K562 (cell line): ENCODE measurements around the gene MAP1S. TPM values are rescaled to one million over a fixed set of nuclear protein-coding genes. Genes with fewer than 3 reads are reported as not detected.
A peak's percentile ranks its signal among the peaks of the same experiment; 100 is the strongest.

Experiments
- ETS1 ChIP-seq: conservative IDR thresholded peaks from 2 replicates; pipeline ENCODE4 v1.6.1; 2011; ENCODE audit warnings: low read depth, mild to moderate bottlenecking, low read length; ENCODE audit not compliant: control insufficient read depth
- ETV1 ChIP-seq: fragments of 450-650 bp; conservative IDR thresholded peaks from 2 replicates; pipeline ENCODE4 v1.6.1; 2016; ENCODE audit warnings: missing genetic modification characterization, control low read depth, low read depth, missing compliant biosample characterization
- MEF2A ChIP-seq: IDR thresholded peaks from 2 replicates; pipeline ENCODE4 v1.6.1; 2011; ENCODE audit warnings: low read depth, mild to moderate bottlenecking, low read length, moderate library complexity; ENCODE audit not compliant: control insufficient read depth
- MEIS2 ChIP-seq: fragments of 450-650 bp; IDR thresholded peaks from 2 replicates; pipeline ENCODE4 v1.6.1; 2014; ENCODE audit warnings: mild to moderate bottlenecking; ENCODE audit not compliant: partially characterized antibody
- NBN ChIP-seq: fragments of 450-650 bp; IDR thresholded peaks from 2 replicates; pipeline ENCODE4 v1.6.1; 2016; ENCODE audit warnings: low read depth, mild to moderate bottlenecking
- RBM25 ChIP-seq: fragments of 200-400 bp; formaldehyde crosslinking; IDR thresholded peaks from 2 replicates; pipeline ENCODE4 v1.6.1; 2018; ENCODE audit warnings: low read length, low read depth, moderate library complexity; ENCODE audit not compliant: severe bottlenecking
- RCOR1 ChIP-seq, 2 experiments: IDR thresholded peaks; 2 replicates each; pipeline ENCODE4 v1.6.1; 2012; ENCODE audit warnings: low read depth in 2 of 2, low read length in 2 of 2, borderline replicate concordance in 1 of 2, improper control_type of control experiment in 1 of 2
- SIN3A ChIP-seq, 2 experiments: fragments of 150-350 bp in 1 of 2; IDR thresholded peaks; 2 replicates each; pipeline ENCODE4 v1.6.1; 2011 to 2016; ENCODE audit warnings: borderline replicate concordance in 2 of 2, low read depth in 2 of 2, low read length in 2 of 2, mild to moderate bottlenecking in 2 of 2, moderate library complexity in 2 of 2; ENCODE audit not compliant: control insufficient read depth in 1 of 2
- SMARCB1 ChIP-seq: IDR thresholded peaks from 2 replicates; pipeline ENCODE4 v1.6.1; 2011; ENCODE audit warnings: improper control_type of control experiment, low read depth; ENCODE audit not compliant: insufficient read length
- TOE1 ChIP-seq, 2 experiments: fragments of 450-650 bp in 1 of 2; sonication (generic) in 1 of 2; formaldehyde crosslinking in 1 of 2; IDR thresholded peaks; 2 replicates each; pipeline versions ENCODE4 v1.7.1 to v1.8.0; 2016 to 2022; ENCODE audit warnings: borderline replicate concordance in 2 of 2, mild to moderate bottlenecking in 2 of 2, antibody characterized with exemption in 1 of 2, inconsistent platforms in 1 of 2, low read depth in 1 of 2, missing genetic modification reagents in 1 of 2, moderate library complexity in 1 of 2
- ZNF584 ChIP-seq: fragments of 200-800 bp; sonication (Bioruptor generic); IDR thresholded peaks from 2 replicates; pipeline ENCODE4 v1.6.1; 2016; ENCODE audit warnings: low read depth, mild to moderate bottlenecking, missing genetic modification characterization, missing compliant biosample characterization
- ZNF668 ChIP-seq: fragments of 250-450 bp; sonication (Bioruptor Pico); IDR thresholded peaks from 2 replicates; pipeline ENCODE4 v1.8.0; 2022; ENCODE audit warnings: mild to moderate bottlenecking, inconsistent platforms
- polyA plus RNA-seq, 8 experiments: library from polyadenylated mRNA; depleted of rRNA in 4 of 8; stranded (reverse) in 5 of 8; unstranded in 3 of 8; fragments of >200 nt; fragmentation: Nextera tagmentation in 2 of 8; fragmentation: Illumina TruSeq in 1 of 8; extraction: Ambion mirVana in 2 of 8; extraction: Trizol in 1 of 8; gene quantifications; 2 replicates each; pipeline versions ENCODE4 v1.2.1 to v1.2.3, GENCODE V29; 2011 to 2014; ENCODE audit warnings: inconsistent platforms in 1 of 8, missing spikeins in 1 of 8
- total RNA-seq, 7 experiments: library from RNA; depleted of rRNA in 6 of 7; stranded (reverse); fragments of >200 nt in 6 of 7; fragmentation: Illumina TruSeq in 2 of 7; extraction: Trizol in 2 of 7; gene quantifications; 2 replicates each; pipeline versions ENCODE4 v1.2.1 to v1.2.3, GENCODE V29; 2011 to 2021; ENCODE audit warnings: low replicate concordance in 1 of 7
- TF ChIP-seq, protein P1 (sequence below): sonication (generic); formaldehyde crosslinking; IDR thresholded peaks from 2 replicates; pipeline ENCODE4 v1.8.0; 2023; ENCODE audit warnings: mild to moderate bottlenecking, missing genetic modification reagents
- TF ChIP-seq, protein P2 (sequence below): sonication (generic); formaldehyde crosslinking; IDR thresholded peaks from 2 replicates; pipeline ENCODE4 v1.4.0; 2020; ENCODE audit warnings: mild to moderate bottlenecking, missing genetic modification reagents
- TF ChIP-seq, protein P3 (sequence below): fragments of 250-450 bp; sonication (Bioruptor Pico); IDR thresholded peaks from 2 replicates; pipeline ENCODE4 v1.4.0; 2020

MAP1S gene
- total and polyA plus RNA-seq, 9 of the 15 experiments (the other 6 are each of a cell fraction or from before 2014, with no cell fraction given), result 2.0 to 81.0 (median 9.5) TPM

- TF ChIP-seq SIN3A (IDR thresholded peaks at IDR 0.05; ENCODE audit: borderline replicate concordance in 2 of 2, control insufficient read depth in 1 of 2, low read depth in 2 of 2, low read length in 2 of 2) (peak in 1 of 2 experiments; percentile 78; a peak in 1 of 4 replicates), RCOR1 (IDR thresholded peaks at IDR 0.05; ENCODE audit: borderline replicate concordance in 1 of 2, low read depth in 2 of 2, low read length in 2 of 2) (peak in 1 of 2 experiments; percentile 78; a peak in 2 of 4 replicates), MEF2A (peak; percentile 54; the same call in 1 of the 2 replicates), SMARCB1 (peak; percentile 73), ETV1 (tag) (peak; percentile 63), MEIS2 (peak; percentile 56), RBM25 (peak; percentile 71), ZNF584 (CRISPR knock-in tag) (0 out of 2 replicates have a peak, but pooled peaks have one; percentile 51), ETS1 (0 out of 2 replicates have a peak, but pooled peaks have one; percentile 60), NBN (0 out of 2 replicates have a peak, but pooled peaks have one; percentile 34), ZNF668 (CRISPR knock-in tag) (0 out of 2 replicates have a peak, but pooled peaks have one; percentile 30), TOE1 (IDR thresholded peaks at IDR 0.05; ENCODE audit: borderline replicate concordance) (no peak), TOE1 (CRISPR knock-in tag; IDR thresholded peaks at IDR 0.05; ENCODE audit: borderline replicate concordance, low read depth) (0 out of 2 replicates have a peak, but pooled peaks have one; percentile 42)
- TF ChIP-seq, protein P1, sequence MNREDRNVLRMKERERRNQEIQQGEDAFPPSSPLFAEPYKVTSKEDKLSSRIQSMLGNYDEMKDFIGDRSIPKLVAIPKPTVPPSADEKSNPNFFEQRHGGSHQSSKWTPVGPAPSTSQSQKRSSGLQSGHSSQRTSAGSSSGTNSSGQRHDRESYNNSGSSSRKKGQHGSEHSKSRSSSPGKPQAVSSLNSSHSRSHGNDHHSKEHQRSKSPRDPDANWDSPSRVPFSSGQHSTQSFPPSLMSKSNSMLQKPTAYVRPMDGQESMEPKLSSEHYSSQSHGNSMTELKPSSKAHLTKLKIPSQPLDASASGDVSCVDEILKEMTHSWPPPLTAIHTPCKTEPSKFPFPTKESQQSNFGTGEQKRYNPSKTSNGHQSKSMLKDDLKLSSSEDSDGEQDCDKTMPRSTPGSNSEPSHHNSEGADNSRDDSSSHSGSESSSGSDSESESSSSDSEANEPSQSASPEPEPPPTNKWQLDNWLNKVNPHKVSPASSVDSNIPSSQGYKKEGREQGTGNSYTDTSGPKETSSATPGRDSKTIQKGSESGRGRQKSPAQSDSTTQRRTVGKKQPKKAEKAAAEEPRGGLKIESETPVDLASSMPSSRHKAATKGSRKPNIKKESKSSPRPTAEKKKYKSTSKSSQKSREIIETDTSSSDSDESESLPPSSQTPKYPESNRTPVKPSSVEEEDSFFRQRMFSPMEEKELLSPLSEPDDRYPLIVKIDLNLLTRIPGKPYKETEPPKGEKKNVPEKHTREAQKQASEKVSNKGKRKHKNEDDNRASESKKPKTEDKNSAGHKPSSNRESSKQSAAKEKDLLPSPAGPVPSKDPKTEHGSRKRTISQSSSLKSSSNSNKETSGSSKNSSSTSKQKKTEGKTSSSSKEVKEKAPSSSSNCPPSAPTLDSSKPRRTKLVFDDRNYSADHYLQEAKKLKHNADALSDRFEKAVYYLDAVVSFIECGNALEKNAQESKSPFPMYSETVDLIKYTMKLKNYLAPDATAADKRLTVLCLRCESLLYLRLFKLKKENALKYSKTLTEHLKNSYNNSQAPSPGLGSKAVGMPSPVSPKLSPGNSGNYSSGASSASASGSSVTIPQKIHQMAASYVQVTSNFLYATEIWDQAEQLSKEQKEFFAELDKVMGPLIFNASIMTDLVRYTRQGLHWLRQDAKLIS (CRISPR knock-in tag), result peak; percentile 58; the same call in 1 of the 2 replicates
- TF ChIP-seq, protein P2, sequence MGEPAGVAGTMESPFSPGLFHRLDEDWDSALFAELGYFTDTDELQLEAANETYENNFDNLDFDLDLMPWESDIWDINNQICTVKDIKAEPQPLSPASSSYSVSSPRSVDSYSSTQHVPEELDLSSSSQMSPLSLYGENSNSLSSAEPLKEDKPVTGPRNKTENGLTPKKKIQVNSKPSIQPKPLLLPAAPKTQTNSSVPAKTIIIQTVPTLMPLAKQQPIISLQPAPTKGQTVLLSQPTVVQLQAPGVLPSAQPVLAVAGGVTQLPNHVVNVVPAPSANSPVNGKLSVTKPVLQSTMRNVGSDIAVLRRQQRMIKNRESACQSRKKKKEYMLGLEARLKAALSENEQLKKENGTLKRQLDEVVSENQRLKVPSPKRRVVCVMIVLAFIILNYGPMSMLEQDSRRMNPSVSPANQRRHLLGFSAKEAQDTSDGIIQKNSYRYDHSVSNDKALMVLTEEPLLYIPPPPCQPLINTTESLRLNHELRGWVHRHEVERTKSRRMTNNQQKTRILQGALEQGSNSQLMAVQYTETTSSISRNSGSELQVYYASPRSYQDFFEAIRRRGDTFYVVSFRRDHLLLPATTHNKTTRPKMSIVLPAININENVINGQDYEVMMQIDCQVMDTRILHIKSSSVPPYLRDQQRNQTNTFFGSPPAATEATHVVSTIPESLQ, result peak; percentile 52; the same call in 1 of the 2 replicates
- TF ChIP-seq, protein P3, sequence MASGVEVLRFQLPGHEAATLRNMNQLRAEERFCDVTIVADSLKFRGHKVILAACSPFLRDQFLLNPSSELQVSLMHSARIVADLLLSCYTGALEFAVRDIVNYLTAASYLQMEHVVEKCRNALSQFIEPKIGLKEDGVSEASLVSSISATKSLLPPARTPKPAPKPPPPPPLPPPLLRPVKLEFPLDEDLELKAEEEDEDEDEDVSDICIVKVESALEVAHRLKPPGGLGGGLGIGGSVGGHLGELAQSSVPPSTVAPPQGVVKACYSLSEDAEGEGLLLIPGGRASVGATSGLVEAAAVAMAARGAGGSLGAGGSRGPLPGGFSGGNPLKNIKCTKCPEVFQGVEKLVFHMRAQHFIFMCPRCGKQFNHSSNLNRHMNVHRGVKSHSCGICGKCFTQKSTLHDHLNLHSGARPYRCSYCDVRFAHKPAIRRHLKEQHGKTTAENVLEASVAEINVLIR (CRISPR knock-in tag), result no peak
Measured at GRCh38 chr19:17681505-17682125, 37.7 kb upstream of the MAP1S start (continued).
